Measurements from ENCODE around the gene ZNF787.

The ZNF787 gene

GRCh38 chr19:56084835-56085536 lies 36.1 kb downstream of the ZNF787 start:
- no peak for DNase-seq

- DNase-seq = no peak
Measured at GRCh38 chr19:56083668-56084067, 37.4 kb downstream of the ZNF787 start.

DNA sequence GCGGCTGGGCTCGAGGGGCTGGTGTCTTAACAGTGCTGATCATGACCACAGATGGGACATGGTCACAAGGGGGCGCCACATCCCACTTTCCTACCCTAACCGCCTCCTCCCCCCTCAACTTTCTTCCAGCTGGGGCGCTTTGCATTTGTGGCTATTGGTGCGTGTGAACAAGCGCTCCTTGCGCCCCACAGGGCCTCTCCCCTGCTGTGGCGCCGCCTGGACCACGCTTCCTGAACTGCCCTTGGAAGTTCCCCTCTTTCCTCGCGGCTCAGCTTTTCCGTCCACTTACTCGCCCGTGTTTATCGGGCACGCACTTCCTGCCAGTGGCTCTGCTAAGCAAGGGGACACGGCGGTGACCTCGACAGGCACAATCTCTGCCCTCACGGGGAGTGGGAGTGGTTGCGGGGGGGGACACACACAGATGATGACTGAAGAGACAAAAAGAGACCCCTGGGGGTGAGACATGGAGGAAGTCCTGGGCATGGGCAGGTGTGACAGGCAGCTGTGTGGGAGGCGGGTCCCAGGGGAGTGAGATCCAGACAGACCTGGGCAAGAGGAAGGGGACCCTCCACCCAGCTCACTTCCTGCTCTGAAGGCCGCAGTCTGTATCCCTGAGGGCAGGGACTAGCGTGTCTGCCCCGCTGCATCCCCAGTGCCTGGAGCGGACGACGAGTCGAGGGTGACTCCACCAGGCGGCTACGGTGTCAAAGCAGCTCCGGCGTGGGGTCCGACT lies 40.3 kb downstream of the ZNF787 start:
- peak; percentile 75 for DNase-seq

DNA sequence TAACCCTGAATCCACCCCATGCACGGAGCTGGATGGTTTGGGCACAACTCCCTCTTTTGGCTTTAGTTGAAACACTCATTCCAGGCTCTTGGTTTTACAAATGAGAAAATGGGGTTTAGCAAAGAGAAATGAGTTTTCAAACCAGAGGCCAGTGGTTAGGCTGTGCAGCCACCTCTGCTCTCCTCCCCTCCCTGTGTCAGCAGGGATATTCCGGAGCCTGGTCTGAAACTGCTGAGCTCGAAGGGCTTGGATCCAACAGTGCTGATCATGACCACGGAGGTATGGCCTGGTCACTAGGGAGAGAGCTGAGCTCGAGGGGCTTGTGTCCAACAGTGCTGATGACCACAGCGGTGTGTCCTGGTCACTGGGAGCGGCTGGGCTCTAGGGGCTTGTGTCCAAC lies 41.5 kb downstream of the ZNF787 start:
- no peak for DNase-seq

- peak; percentile 52 for DNase-seq
Measured at GRCh38 chr19:56076498-56076897, 44.6 kb downstream of the ZNF787 start.

GRCh38 chr19:56071151-56071550 lies 49.9 kb downstream of the ZNF787 start:
- no peak for DNase-seq

GRCh38 chr19:56069642-56070041 lies 51.5 kb downstream of the ZNF787 start:
- DNase-seq = no peak

GRCh38 chr19:56066152-56067023 lies 54.7 kb downstream of the ZNF787 start:
- DNase-seq = peak; percentile 25

GRCh38 chr19:56053596-56053995 lies 67.5 kb downstream of the ZNF787 start:
- no peak for DNase-seq

Data from inflammatory macrophage treated with lipopolysaccharide for 4 hours (primary cell).